ENCODE data around the gene GPR158.

GPR158 gene

DNA sequence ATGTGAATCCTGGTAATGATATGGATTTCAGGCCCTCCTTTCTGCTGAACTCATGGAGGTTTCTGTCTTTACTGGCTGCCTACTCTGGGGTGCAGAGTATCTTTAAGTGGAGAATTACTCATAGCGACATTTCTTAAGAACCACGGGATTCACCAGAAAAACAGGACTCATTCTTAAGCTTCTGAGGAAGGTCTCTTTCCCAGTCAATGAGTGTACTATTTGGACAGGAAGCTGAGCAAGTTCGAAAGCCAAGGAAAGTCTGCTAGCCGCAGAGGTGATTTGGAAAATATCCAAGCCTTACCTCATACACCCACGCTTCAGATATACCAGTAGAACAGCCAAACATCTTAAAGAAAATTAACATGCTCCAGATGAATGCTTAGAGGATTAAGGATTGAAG lies 381.7 kb downstream of the GPR158 start:
- H3K27me3 ChIP-seq (ENCODE audit: control insufficient read depth, insufficient read depth, low read length) = no peaks in the 10 kb centered on the region
- no peak for DNase-seq (ENCODE audit: low read depth, low spot score)
- H3K4me3 ChIP-seq (ENCODE audit: low read length) = no peak overlapping the region
- H3K4me1 ChIP-seq (ENCODE audit: control insufficient read depth, insufficient read depth, low read length) = no peaks in the 10 kb centered on the region
- no peaks in the 10 kb centered on the region for H3K9me3 ChIP-seq (ENCODE audit: control insufficient read depth, insufficient read depth, low read length)
- WGBS (ENCODE audit: insufficient coverage, insufficient read length) = no CpG with 5 or more reads among the region's 5 CpGs
- no peaks in the 10 kb centered on the region for H3K36me3 ChIP-seq (ENCODE audit: control insufficient read depth, insufficient read depth, low read length)
- no peak overlapping the region for H3K27ac ChIP-seq (ENCODE audit: low read length)

DNA sequence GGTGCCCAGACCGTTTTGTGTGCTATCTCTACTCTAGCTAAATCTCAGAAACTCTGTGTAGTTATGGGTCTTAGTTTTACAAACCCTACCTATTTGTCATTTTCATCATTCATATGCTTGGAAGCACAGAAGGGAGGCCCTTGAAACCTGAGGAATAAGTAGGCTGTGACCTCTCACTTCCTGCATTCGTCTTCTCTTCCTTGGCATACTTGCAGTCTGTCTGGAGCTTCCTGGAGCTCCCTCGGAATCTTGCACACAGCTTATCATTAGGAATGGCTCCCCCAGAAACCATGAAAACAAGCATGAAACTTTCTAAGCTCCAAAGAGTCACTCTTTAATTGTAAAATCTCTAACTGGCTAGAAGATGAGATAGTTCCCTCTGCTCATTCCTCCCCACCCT lies 382.3 kb downstream of the GPR158 start:
- no peak overlapping the region for H3K27ac ChIP-seq (ENCODE audit: low read length)
- no CpG with 5 or more reads among the region's 3 CpGs for WGBS (ENCODE audit: insufficient coverage, insufficient read length)
- no peak overlapping the region for H3K4me3 ChIP-seq (ENCODE audit: low read length)
- H3K4me1 ChIP-seq (ENCODE audit: control insufficient read depth, insufficient read depth, low read length) = no peaks in the 10 kb centered on the region
- no peaks in the 10 kb centered on the region for H3K36me3 ChIP-seq (ENCODE audit: control insufficient read depth, insufficient read depth, low read length)
- DNase-seq (ENCODE audit: low read depth, low spot score) = no peak
- H3K27me3 ChIP-seq (ENCODE audit: control insufficient read depth, insufficient read depth, low read length) = no peaks in the 10 kb centered on the region
- no peaks in the 10 kb centered on the region for H3K9me3 ChIP-seq (ENCODE audit: control insufficient read depth, insufficient read depth, low read length)

DNA sequence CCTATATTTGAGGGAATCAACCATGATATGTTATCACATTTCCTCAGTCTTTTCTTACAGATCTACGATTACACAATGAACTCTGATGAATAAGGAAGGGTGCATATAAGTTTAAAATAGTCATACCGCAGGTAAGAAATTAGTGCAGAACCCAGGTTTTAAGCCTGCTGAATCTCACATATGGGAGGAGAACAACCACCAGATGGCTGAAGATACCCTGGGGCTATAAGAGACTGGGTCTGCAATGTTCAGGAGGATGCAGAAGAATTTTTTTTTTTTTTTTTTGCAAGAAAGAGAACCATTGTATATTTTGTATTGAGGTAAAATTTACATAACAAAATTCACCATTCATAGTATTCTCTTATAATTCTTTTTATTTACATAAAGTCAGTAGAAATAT lies 387.0 kb downstream of the GPR158 start:
- WGBS (ENCODE audit: insufficient coverage, insufficient read length) = no CpG with 5 or more reads among the region's 2 CpGs
- no peaks in the 10 kb centered on the region for H3K9me3 ChIP-seq (ENCODE audit: control insufficient read depth, insufficient read depth, low read length)
- DNase-seq (ENCODE audit: low read depth, low spot score) = no peak
- no peak overlapping the region for H3K27ac ChIP-seq (ENCODE audit: low read length)
- H3K4me1 ChIP-seq (ENCODE audit: control insufficient read depth, insufficient read depth, low read length) = no peaks in the 10 kb centered on the region
- H3K27me3 ChIP-seq (ENCODE audit: control insufficient read depth, insufficient read depth, low read length) = no peaks in the 10 kb centered on the region
- H3K4me3 ChIP-seq (ENCODE audit: low read length) = no peak overlapping the region
- H3K36me3 ChIP-seq (ENCODE audit: control insufficient read depth, insufficient read depth, low read length) = no peaks in the 10 kb centered on the region

DNA sequence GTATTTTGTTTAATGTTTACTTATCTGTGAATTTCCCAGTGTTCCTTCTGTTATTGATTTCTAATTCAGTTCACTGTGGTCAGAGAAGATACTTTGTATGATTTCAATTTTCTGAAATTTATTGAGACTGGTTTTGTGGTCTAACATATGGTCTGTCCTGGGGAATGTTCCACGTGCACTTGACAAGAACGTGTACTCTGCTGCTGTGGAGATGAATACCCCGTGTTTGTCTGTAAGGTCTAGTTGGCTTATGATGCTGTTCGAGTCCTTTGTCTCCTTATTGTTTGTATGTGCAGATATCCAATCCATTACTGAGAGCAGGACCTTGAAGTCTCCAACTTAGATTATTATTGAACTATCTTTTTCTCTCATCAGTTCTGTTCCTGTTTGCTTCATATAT lies 387.7 kb downstream of the GPR158 start:
- Histone ChIP-seq H3K9me3 (ENCODE audit: control insufficient read depth, insufficient read depth, low read length) (no peaks in the 10 kb centered on the region), H3K4me3 (ENCODE audit: low read length) (no peak overlapping the region), H3K27ac (ENCODE audit: low read length) (no peak overlapping the region), H3K4me1 (ENCODE audit: control insufficient read depth, insufficient read depth, low read length) (no peaks in the 10 kb centered on the region), H3K27me3 (ENCODE audit: control insufficient read depth, insufficient read depth, low read length) (no peaks in the 10 kb centered on the region), H3K36me3 (ENCODE audit: control insufficient read depth, insufficient read depth, low read length) (no peaks in the 10 kb centered on the region)
- DNase-seq (ENCODE audit: low read depth, low spot score) = no peak
- no CpG with 5 or more reads among the region's 4 CpGs for WGBS (ENCODE audit: insufficient coverage, insufficient read length)

DNA sequence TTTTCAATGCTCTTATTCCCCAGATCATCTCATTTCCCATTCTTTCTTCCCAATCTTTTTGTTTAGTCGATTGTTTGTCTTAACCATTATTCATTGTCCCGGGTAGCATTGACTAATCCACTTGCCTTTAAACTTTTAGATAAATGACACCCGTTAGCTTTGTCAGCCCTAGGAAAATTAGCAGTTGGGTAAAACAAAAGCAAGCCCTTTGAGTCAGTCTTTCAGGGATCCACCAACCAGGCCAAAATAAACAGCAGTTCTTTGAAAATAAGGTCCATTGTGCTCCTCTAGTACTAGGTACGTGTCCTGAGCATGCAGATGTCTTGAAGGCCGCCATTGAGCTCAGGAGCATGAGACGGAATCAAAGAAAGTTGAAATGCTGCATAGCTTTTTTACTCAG lies 389.6 kb downstream of the GPR158 start:
- no peaks in the 10 kb centered on the region for H3K9me3 ChIP-seq (ENCODE audit: control insufficient read depth, insufficient read depth, low read length)
- no CpG with 5 or more reads among the region's 6 CpGs for WGBS (ENCODE audit: insufficient coverage, insufficient read length)
- H3K27ac ChIP-seq (ENCODE audit: low read length) = no peak overlapping the region
- H3K4me1 ChIP-seq (ENCODE audit: control insufficient read depth, insufficient read depth, low read length) = no peaks in the 10 kb centered on the region
- DNase-seq (ENCODE audit: low read depth, low spot score) = no peak
- no peaks in the 10 kb centered on the region for H3K27me3 ChIP-seq (ENCODE audit: control insufficient read depth, insufficient read depth, low read length)
- no peaks in the 10 kb centered on the region for H3K36me3 ChIP-seq (ENCODE audit: control insufficient read depth, insufficient read depth, low read length)
- no peak overlapping the region for H3K4me3 ChIP-seq (ENCODE audit: low read length)

DNA sequence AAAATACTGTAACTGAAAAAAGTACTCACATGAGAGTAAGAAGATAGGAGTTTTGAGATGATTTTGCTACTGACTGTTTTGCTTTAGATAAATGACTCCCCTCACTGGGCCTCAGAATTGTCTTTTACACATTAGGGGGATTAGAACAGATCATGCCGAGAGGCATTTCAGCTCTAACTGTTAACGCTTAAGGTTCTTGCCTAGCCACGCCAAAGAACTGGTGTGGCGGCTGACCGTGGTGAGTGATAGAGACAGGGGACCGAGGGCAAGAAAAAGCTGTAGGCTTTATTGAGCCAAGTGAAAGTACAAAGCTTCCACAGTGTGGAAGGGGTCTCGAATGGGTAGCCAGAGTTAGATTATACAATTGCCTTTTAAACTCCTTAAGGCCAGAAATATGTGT lies 390.8 kb downstream of the GPR158 start:
- WGBS (ENCODE audit: insufficient coverage, insufficient read length) = no CpG with 5 or more reads among the region's 7 CpGs
- no peaks in the 10 kb centered on the region for H3K36me3 ChIP-seq (ENCODE audit: control insufficient read depth, insufficient read depth, low read length)
- no peak overlapping the region for H3K27ac ChIP-seq (ENCODE audit: low read length)
- H3K4me3 ChIP-seq (ENCODE audit: low read length) = no peak overlapping the region
- no peak for DNase-seq (ENCODE audit: low read depth, low spot score)
- no peaks in the 10 kb centered on the region for H3K9me3 ChIP-seq (ENCODE audit: control insufficient read depth, insufficient read depth, low read length)
- H3K4me1 ChIP-seq (ENCODE audit: control insufficient read depth, insufficient read depth, low read length) = no peaks in the 10 kb centered on the region
- H3K27me3 ChIP-seq (ENCODE audit: control insufficient read depth, insufficient read depth, low read length) = no peaks in the 10 kb centered on the region

DNA sequence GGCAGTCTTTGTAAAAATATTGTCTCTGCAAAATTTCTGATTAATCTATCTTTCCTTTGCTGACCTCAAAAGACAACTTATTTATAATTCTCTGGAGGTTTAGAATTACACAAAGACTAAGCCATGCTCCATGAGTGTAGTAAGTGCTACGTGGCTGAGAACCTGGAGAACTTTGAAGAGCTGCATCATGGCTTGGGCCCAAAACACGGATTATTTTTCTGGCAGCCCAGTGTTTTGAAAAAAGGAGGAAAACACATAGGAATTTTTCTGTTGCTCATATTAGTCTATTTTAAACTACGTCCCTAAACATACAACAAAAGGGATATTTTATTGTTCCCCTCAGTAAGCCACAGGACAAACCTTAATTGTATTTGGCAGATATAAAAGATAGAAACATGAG lies 398.5 kb downstream of the GPR158 start:
- no peaks in the 10 kb centered on the region for H3K36me3 ChIP-seq (ENCODE audit: control insufficient read depth, insufficient read depth, low read length)
- no peak overlapping the region for H3K27ac ChIP-seq (ENCODE audit: low read length)
- H3K9me3 ChIP-seq (ENCODE audit: control insufficient read depth, insufficient read depth, low read length) = no peaks in the 10 kb centered on the region
- H3K4me1 ChIP-seq (ENCODE audit: control insufficient read depth, insufficient read depth, low read length) = no peaks in the 10 kb centered on the region
- no CpG with 5 or more reads among the region's 3 CpGs for WGBS (ENCODE audit: insufficient coverage, insufficient read length)
- DNase-seq (ENCODE audit: low read depth, low spot score) = no peak
- no peaks in the 10 kb centered on the region for H3K27me3 ChIP-seq (ENCODE audit: control insufficient read depth, insufficient read depth, low read length)
- no peak overlapping the region for H3K4me3 ChIP-seq (ENCODE audit: low read length)

DNA sequence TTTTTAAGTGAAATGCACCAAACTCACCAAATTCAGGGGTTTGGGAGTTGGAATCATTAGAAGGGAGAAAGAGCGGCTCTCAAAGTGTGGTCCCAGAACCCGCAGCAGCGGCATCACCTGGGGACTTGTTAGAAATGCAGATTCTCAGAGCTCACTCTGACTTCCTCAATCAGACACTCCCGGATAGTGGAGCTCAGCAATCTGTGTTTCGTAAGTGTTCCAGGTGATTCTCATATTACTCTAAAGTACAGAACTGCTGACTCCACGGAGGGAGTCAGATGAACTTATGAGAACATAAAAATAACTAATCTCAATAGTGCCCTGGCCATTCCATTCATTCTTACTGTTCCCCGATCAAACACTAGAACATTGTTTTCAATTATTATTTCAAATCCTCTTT lies 400.5 kb downstream of the GPR158 start:
- no peaks in the 10 kb centered on the region for H3K27me3 ChIP-seq (ENCODE audit: control insufficient read depth, insufficient read depth, low read length)
- peak; percentile 4 for DNase-seq (ENCODE audit: low read depth, low spot score)
- H3K4me1 ChIP-seq (ENCODE audit: control insufficient read depth, insufficient read depth, low read length) = no peaks in the 10 kb centered on the region
- H3K36me3 ChIP-seq (ENCODE audit: control insufficient read depth, insufficient read depth, low read length) = no peaks in the 10 kb centered on the region
- H3K9me3 ChIP-seq (ENCODE audit: control insufficient read depth, insufficient read depth, low read length) = no peaks in the 10 kb centered on the region
- 100% methylated on average over 1 of the region's 7 CpGs for WGBS (ENCODE audit: insufficient coverage, insufficient read length)
- H3K27ac ChIP-seq (ENCODE audit: low read length) = no peak overlapping the region
- H3K4me3 ChIP-seq (ENCODE audit: low read length) = no peak overlapping the region

DNA sequence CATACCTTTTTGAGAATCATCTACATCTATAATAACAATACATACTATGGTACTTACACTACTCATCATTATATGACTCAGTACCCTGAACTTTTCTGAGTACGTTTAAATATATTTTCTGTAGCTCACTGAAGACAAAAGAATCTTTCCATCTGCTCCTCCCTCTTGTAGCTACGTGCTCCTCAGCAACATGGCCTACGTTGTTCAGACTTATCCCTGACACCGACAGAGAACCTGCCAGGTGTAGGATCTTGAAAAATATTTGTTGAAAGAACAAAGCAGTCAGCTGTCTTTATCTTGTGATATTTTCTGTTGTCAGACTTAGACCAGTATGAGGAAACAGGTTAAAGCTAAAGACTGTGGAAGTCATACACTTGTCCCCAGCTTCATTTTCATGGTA lies 403.3 kb downstream of the GPR158 start:
- Histone ChIP-seq H3K4me3 (ENCODE audit: low read length) (no peak overlapping the region), H3K4me1 (ENCODE audit: control insufficient read depth, insufficient read depth, low read length) (no peaks in the 10 kb centered on the region), H3K27me3 (ENCODE audit: control insufficient read depth, insufficient read depth, low read length) (no peaks in the 10 kb centered on the region), H3K27ac (ENCODE audit: low read length) (no peak overlapping the region), H3K36me3 (ENCODE audit: control insufficient read depth, insufficient read depth, low read length) (no peaks in the 10 kb centered on the region), H3K9me3 (ENCODE audit: control insufficient read depth, insufficient read depth, low read length) (no peaks in the 10 kb centered on the region)
- DNase-seq (ENCODE audit: low read depth, low spot score) = no peak
- no CpG with 5 or more reads among the region's 4 CpGs for WGBS (ENCODE audit: insufficient coverage, insufficient read length)

DNA sequence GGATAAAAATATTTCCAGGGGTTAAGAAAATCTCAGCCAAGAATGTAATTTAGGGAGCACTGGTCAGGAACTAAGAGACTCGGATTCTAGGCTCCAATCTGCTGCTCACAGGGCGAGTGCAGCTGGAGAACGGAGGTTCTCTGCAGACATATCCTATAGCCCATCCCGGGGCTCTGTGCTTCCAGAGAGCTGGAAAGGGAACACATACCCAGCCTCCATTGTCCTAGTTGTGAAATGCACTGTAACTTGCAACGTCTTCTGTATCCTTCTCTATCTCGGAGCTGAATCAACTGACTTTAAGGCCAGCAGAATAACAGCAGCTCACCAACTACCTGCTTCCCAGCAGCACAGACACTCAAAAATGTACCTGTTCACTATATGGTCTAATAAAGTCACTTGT lies 408.2 kb downstream of the GPR158 start:
- no peak overlapping the region for H3K4me3 ChIP-seq (ENCODE audit: low read length)
- H3K9me3 ChIP-seq (ENCODE audit: control insufficient read depth, insufficient read depth, low read length) = no peaks in the 10 kb centered on the region
- H3K36me3 ChIP-seq (ENCODE audit: control insufficient read depth, insufficient read depth, low read length) = no peaks in the 10 kb centered on the region
- no peaks in the 10 kb centered on the region for H3K4me1 ChIP-seq (ENCODE audit: control insufficient read depth, insufficient read depth, low read length)
- H3K27me3 ChIP-seq (ENCODE audit: control insufficient read depth, insufficient read depth, low read length) = no peaks in the 10 kb centered on the region
- H3K27ac ChIP-seq (ENCODE audit: low read length) = no peak overlapping the region
- no peak for DNase-seq (ENCODE audit: low read depth, low spot score)
- no CpG with 5 or more reads among the region's 6 CpGs for WGBS (ENCODE audit: insufficient coverage, insufficient read length)

DNA sequence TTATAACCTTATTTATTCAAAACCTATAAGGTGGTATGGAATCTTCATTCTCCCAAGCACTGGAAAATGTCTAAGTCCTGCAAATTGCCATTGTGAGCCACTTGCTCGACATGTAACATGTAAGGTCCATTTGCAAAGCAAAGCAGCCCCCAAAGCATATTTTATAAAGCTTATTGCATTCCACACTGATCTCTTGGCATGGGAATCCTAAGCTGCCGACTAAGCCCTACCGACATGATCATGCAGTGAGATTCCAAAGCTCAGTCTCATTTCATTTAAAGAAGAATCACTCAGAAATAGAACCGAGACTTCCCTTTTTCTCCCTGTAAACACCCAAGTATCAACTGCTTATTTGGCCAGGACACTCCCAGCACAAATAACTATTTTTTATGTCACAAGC lies 425.9 kb downstream of the GPR158 start:
- H3K27ac ChIP-seq (ENCODE audit: low read length) = no peak overlapping the region
- no peaks in the 10 kb centered on the region for H3K9me3 ChIP-seq (ENCODE audit: control insufficient read depth, insufficient read depth, low read length)
- H3K36me3 ChIP-seq (ENCODE audit: control insufficient read depth, insufficient read depth, low read length) = no peaks in the 10 kb centered on the region
- no peak for DNase-seq (ENCODE audit: low read depth, low spot score)
- no peak overlapping the region for H3K4me3 ChIP-seq (ENCODE audit: low read length)
- no CpG with 5 or more reads among the region's 4 CpGs for WGBS (ENCODE audit: insufficient coverage, insufficient read length)
- H3K4me1 ChIP-seq (ENCODE audit: control insufficient read depth, insufficient read depth, low read length) = no peaks in the 10 kb centered on the region
- no peaks in the 10 kb centered on the region for H3K27me3 ChIP-seq (ENCODE audit: control insufficient read depth, insufficient read depth, low read length)
